A549 (cell line): ENCODE data around the gene OR8K1. TPM values are rescaled to one million over a fixed set of nuclear protein-coding genes. Genes with fewer than 3 reads are reported as not detected.
A peak's percentile ranks its signal among the peaks of the same experiment; 100 is the strongest.

Source experiments
- ATAC-seq, 2 experiments: fragments of 200-7000 bp in 1 of 2; fragments of >200 bp in 1 of 2; cut with Nextera tagmentation in 1 of 2; cut with Tn5 transposase in 1 of 2; 3 replicates each; pipeline versions ENCODE4 v1.8.0 to v1.9.1; 2018 to 2020; ENCODE audit warnings: mild to moderate bottlenecking in 1 of 2, moderate library complexity in 1 of 2
- CTCF ChIA-PET: fragments of 300-600 bp; sonication (Branson Sonifier 250); formaldehyde crosslinking; extraction: SDS; loops from one replicate; lab custom pipeline; 2021; ENCODE audit warnings: antibody characterized with exemption, inconsistent platforms; lab: Yijun Ruan, JAX
- POLR2A ChIA-PET: fragments of 350-600 bp; formaldehyde crosslinking; extraction: SDS; loops from one replicate; lab custom pipeline; 2021; ENCODE audit warnings: antibody characterized with exemption, inconsistent platforms; lab: Yijun Ruan, JAX
- DNase-seq, 2 experiments: peaks; one replicate each; pipeline versions ENCODE4 v3.0.0 to v3.0.0-alpha.2; 2011 to 2016; ENCODE audit warnings: low read depth in 1 of 2, low spot score in 1 of 2
- FAIRE-seq: peaks from 2 replicates; lab custom pipeline; 2011; peaks lifted over from hg19 to GRCh38; lab: Jason Lieb, UNC
- H3K27ac ChIP-seq, 2 experiments: fragments of >200 bp; sonication (Bioruptor Twin); formaldehyde crosslinking; 3 replicates each; pipeline ENCODE4 v1.5.1; 2016 to 2017
- H3K4me1 ChIP-seq: fragments of >200 bp; sonication (Bioruptor Twin); formaldehyde crosslinking; 3 replicates; pipeline ENCODE4 v1.6.1; 2016
- H3K4me2 ChIP-seq: fragments of >200 bp; sonication (Bioruptor Twin); formaldehyde crosslinking; 3 replicates; pipeline ENCODE4 v1.6.1; 2016
- H3K4me3 ChIP-seq: fragments of >200 bp; sonication (Bioruptor Twin); formaldehyde crosslinking; 3 replicates; pipeline ENCODE4 v1.5.1; 2016
- H3K9me3 ChIP-seq: fragments of >200 bp; sonication (Bioruptor Twin); formaldehyde crosslinking; 3 replicates; pipeline ENCODE4 v1.6.1; 2016
- CBX2 ChIP-seq: fragments of 200-600 bp; sonication (generic); IDR thresholded peaks from 2 replicates; pipeline ENCODE4 v1.6.1; 2016; ENCODE audit warnings: low read depth, mild to moderate bottlenecking, borderline replicate concordance
- CBX8 ChIP-seq: fragments of 200-600 bp; sonication (generic); IDR thresholded peaks from 2 replicates; pipeline ENCODE4 v1.6.1; 2016
- CEBPB ChIP-seq, 2 experiments: fragments of >200 bp in 1 of 2; sonication (Bioruptor Twin) in 1 of 2; formaldehyde crosslinking in 1 of 2; IDR thresholded peaks; 2 replicates each; pipeline ENCODE4 v1.6.1; 2012 to 2016
- CHD2 ChIP-seq: fragments of 150-350 bp; IDR thresholded peaks from 2 replicates; pipeline ENCODE4 v1.6.1; 2014; ENCODE audit warnings: low read length; ENCODE audit not compliant: partially characterized antibody
- CTCF ChIP-seq: fragments of >200 bp; sonication (Bioruptor Twin); formaldehyde crosslinking; IDR thresholded peaks from 3 replicates; pipeline ENCODE4 v1.5.1; 2016
- EHF ChIP-seq: fragments of 250-450 bp; sonication (Bioruptor Pico); IDR thresholded peaks from 2 replicates; pipeline ENCODE4 v1.5.0; 2020; ENCODE audit warnings: mild to moderate bottlenecking
- EHMT2 ChIP-seq: fragments of 200-600 bp; sonication (generic); IDR thresholded peaks from 2 replicates; pipeline ENCODE4 v1.6.1; 2016; ENCODE audit warnings: antibody characterized with exemption, low read depth, mild to moderate bottlenecking, moderate library complexity
- EP300 ChIP-seq, 2 experiments: fragments of >200 bp; sonication (Bioruptor Twin); formaldehyde crosslinking; IDR thresholded peaks; 2 replicates in 1 of 2; 3 replicates in 1 of 2; pipeline ENCODE4 v1.6.1; 2016 to 2017
- ESRRA ChIP-seq: fragments of 150-350 bp; IDR thresholded peaks from 2 replicates; pipeline ENCODE4 v1.6.1; 2014; ENCODE audit warnings: mild to moderate bottlenecking, low read length, borderline replicate concordance
- HDAC2 ChIP-seq: fragments of 200-600 bp; sonication (generic); IDR thresholded peaks from 2 replicates; pipeline ENCODE4 v1.6.1; 2016
- HMGXB4 ChIP-seq: fragments of 250-450 bp; sonication (Bioruptor Pico); IDR thresholded peaks from 2 replicates; pipeline ENCODE4 v1.5.0; 2021; ENCODE audit warnings: mild to moderate bottlenecking, moderate library complexity, borderline replicate concordance
- HOXA7 ChIP-seq: fragments of 250-450 bp; sonication (Bioruptor Pico); IDR thresholded peaks from 2 replicates; pipeline ENCODE4 v1.5.0; 2020; ENCODE audit warnings: mild to moderate bottlenecking, moderate library complexity
- JUN ChIP-seq, 2 experiments: fragments of >200 bp; sonication (Bioruptor Twin); formaldehyde crosslinking; IDR thresholded peaks; 2 replicates in 1 of 2; 3 replicates in 1 of 2; pipeline ENCODE4 v1.6.1; 2016 to 2017
- JUNB ChIP-seq: fragments of >200 bp; sonication (Bioruptor Twin); formaldehyde crosslinking; IDR thresholded peaks from 2 replicates; pipeline ENCODE4 v1.6.1; 2016
- KDM1A ChIP-seq: fragments of 200-600 bp; sonication (generic); IDR thresholded peaks from 2 replicates; pipeline ENCODE4 v1.6.1; 2016; ENCODE audit warnings: low read depth, mild to moderate bottlenecking
- KDM5A ChIP-seq: fragments of 200-600 bp; sonication (generic); IDR thresholded peaks from 2 replicates; pipeline ENCODE4 v1.6.1; 2016; ENCODE audit warnings: antibody characterized with exemption, mild to moderate bottlenecking
- MAFK ChIP-seq: fragments of 450-650 bp; IDR thresholded peaks from 2 replicates; pipeline ENCODE4 v1.6.1; 2014; ENCODE audit not compliant: partially characterized antibody
- MAX ChIP-seq: IDR thresholded peaks from 2 replicates; pipeline ENCODE4 v1.6.1; 2012
- MAZ ChIP-seq: fragments of 150-350 bp; IDR thresholded peaks from 2 replicates; pipeline ENCODE4 v1.6.1; 2014; ENCODE audit warnings: antibody characterized with exemption, low read depth, low read length, borderline replicate concordance
- NFE2L2 ChIP-seq: fragments of 150-350 bp; conservative IDR thresholded peaks from 2 replicates; pipeline ENCODE4 v1.6.1; 2014; ENCODE audit warnings: low read length
- PHF8 ChIP-seq: fragments of 200-600 bp; sonication (generic); IDR thresholded peaks from 2 replicates; pipeline ENCODE4 v1.6.1; 2016; ENCODE audit warnings: low read depth, mild to moderate bottlenecking, antibody characterized with exemption, moderate library complexity, borderline replicate concordance
- RCOR1 ChIP-seq: fragments of 150-350 bp; IDR thresholded peaks from 2 replicates; pipeline ENCODE4 v1.6.1; 2014; ENCODE audit warnings: antibody characterized with exemption, low read length, low read depth
- RNF2 ChIP-seq: fragments of 200-600 bp; sonication (generic); IDR thresholded peaks from 2 replicates; pipeline ENCODE4 v1.6.1; 2016; ENCODE audit warnings: low read depth, mild to moderate bottlenecking, antibody characterized with exemption, moderate library complexity, borderline replicate concordance
- TFCP2L1 ChIP-seq: fragments of 250-450 bp; sonication (Bioruptor Pico); IDR thresholded peaks from 2 replicates; pipeline ENCODE4 v1.5.0; 2021; ENCODE audit warnings: mild to moderate bottlenecking
- TP53 ChIP-seq: fragments of 250-450 bp; sonication (Bioruptor Pico); IDR thresholded peaks from 2 replicates; pipeline ENCODE4 v1.5.0; 2021; ENCODE audit warnings: mild to moderate bottlenecking, moderate library complexity
- USF2 ChIP-seq: fragments of 450-650 bp; IDR thresholded peaks from 2 replicates; pipeline ENCODE4 v1.6.1; 2014; ENCODE audit warnings: antibody characterized with exemption
- ZC3H11A ChIP-seq: fragments of 450-650 bp; IDR thresholded peaks from 2 replicates; pipeline ENCODE4 v1.6.1; 2014; ENCODE audit warnings: antibody characterized with exemption, mild to moderate bottlenecking
- ZFP36 ChIP-seq: fragments of 450-650 bp; IDR thresholded peaks from 2 replicates; pipeline ENCODE4 v1.6.1; 2014; ENCODE audit warnings: borderline replicate concordance; ENCODE audit not compliant: partially characterized antibody
- WGBS: methylation state at CpG from one replicate; pipeline ENCODE4 v1.1.6; 2017; ENCODE audit errors: missing lambda C conversion rate; 5-methylcytosine and 5-hydroxymethylcytosine counted together
- polyA plus RNA-seq, 4 experiments: library from polyadenylated mRNA; depleted of rRNA in 3 of 4; stranded (reverse); fragments of >200 nt; fragmentation: RNase III in 1 of 4; extraction: RNeasy Plus Mini Kit Qiagen cat#74134 plus additional on column Dnase treatment in 1 of 4; gene quantifications; 2 replicates in 3 of 4; 3 replicates in 1 of 4; pipeline ENCODE4 v1.2.3, GENCODE V29; 2011 to 2017

The OR8K1 gene
- polyA plus RNA-seq, 2 of the 4 experiments (the other 2 are of a cell fraction): not detected

GRCh38 chr11:56333156-56333555, 12.7 kb upstream of the OR8K1 start:
- 48% methylated on average over 3 of the region's 3 CpGs for WGBS
- no peak overlapping the region for H3K27ac ChIP-seq
- ChIA-PET CTCF (no interaction called here), POLR2A (no interaction called here)
- FAIRE-seq: no peak
- no peak for TF ChIP-seq NFE2L2
- TF ChIP-seq USF2: no peak
- no peak for TF ChIP-seq MAX
- TF ChIP-seq EHMT2: no peak
- no peak for TF ChIP-seq JUNB
- TF ChIP-seq CHD2: no peak
- TF ChIP-seq MAZ: no peak
- TF ChIP-seq CEBPB (IDR thresholded peaks at IDR 0.05): no peak
- TF ChIP-seq RCOR1: no peak
- TF ChIP-seq CBX8: no peak
- no peak for TF ChIP-seq PHF8
- TF ChIP-seq HMGXB4 (CRISPR knock-in tag): no peak
- TF ChIP-seq CBX2: no peak
- TF ChIP-seq, all 56 proteins: peak for 0
- H3K4me2 ChIP-seq: no peak overlapping the region
- DNase-seq (no peak), ATAC-seq (no peak)
- no peaks in the 10 kb centered on the region for H3K4me1 ChIP-seq
- H3K9me3 ChIP-seq: no peaks in the 10 kb centered on the region
- no peak overlapping the region for H3K4me3 ChIP-seq

GRCh38 chr11:56340289-56340688, 5.5 kb upstream of the OR8K1 start:
- H3K9me3 ChIP-seq: no peaks in the 10 kb centered on the region
- no peak overlapping the region for H3K4me3 ChIP-seq
- TF ChIP-seq CEBPB (IDR thresholded peaks at IDR 0.05) (no peak), MAFK (peak; percentile 28), ESRRA (no peak)
- FAIRE-seq (no peak), DNase-seq (no peak), ATAC-seq (no peak)
- POLR2A ChIA-PET: no interaction called here
- H3K27ac ChIP-seq: no peak overlapping the region
- no peaks in the 10 kb centered on the region for H3K4me1 ChIP-seq
- CTCF ChIA-PET: no interaction called here
- H3K4me2 ChIP-seq: no peak overlapping the region

- DNase-seq (no peak), FAIRE-seq (no peak), ATAC-seq (no peak)
- no peak for TF ChIP-seq EHF
- no peak for TF ChIP-seq EP300 (IDR thresholded peaks at IDR 0.05)
- TF ChIP-seq HDAC2: no peak
- H3K4me1 ChIP-seq: no peaks in the 10 kb centered on the region
- no peak within 1 kb of the TSS for H3K27ac ChIP-seq
- ChIA-PET CTCF (no interaction called here), POLR2A (no interaction called here)
- 4% methylated on average over 2 of the region's 2 CpGs for whole genome bisulfite sequencing
- H3K4me2 ChIP-seq: no peak within 1 kb of the TSS
- H3K9me3 ChIP-seq: no peaks in the 10 kb centered on the region
- H3K4me3 ChIP-seq: no peak within 1 kb of the TSS
Observed at GRCh38 chr11:56353991-56354390, 8.2 kb downstream of the OR8K1 start, which contains the start of gene OR8J1. OR8J1 (plus strand) TSS chr11:56354291; CDS start chr11:56360247, 5,956 bp downstream.

- no peak within 1 kb of the TSS for H3K27ac ChIP-seq
- H3K4me2 ChIP-seq: no peak within 1 kb of the TSS
- ChIA-PET CTCF (no interaction called here), POLR2A (no interaction called here)
- no peaks in the 10 kb centered on the region for H3K9me3 ChIP-seq
- H3K4me3 ChIP-seq: no peak within 1 kb of the TSS
- ATAC-seq: no peak
- 9% methylated on average over 2 of the region's 2 CpGs for WGBS
- H3K4me1 ChIP-seq: no peaks in the 10 kb centered on the region
- TF ChIP-seq ZFP36: no peak
- no peak for TF ChIP-seq RNF2
- no peak for TF ChIP-seq TFCP2L1 (CRISPR knock-in tag)
- TF ChIP-seq PHF8: no peak
- no peak for TF ChIP-seq HOXA7 (CRISPR knock-in tag)
- TF ChIP-seq NFE2L2: no peak
- no peak for TF ChIP-seq TP53 (CRISPR knock-in tag)
- no peak for TF ChIP-seq MAX
- TF ChIP-seq EHF: no peak
- no peak for TF ChIP-seq EHMT2
- TF ChIP-seq ZC3H11A: no peak
- no peak for TF ChIP-seq KDM1A
- TF ChIP-seq CBX8: no peak
- no peak for TF ChIP-seq KDM5A
- TF ChIP-seq CTCF: no peak
- TF ChIP-seq RCOR1: no peak
- TF ChIP-seq JUN (IDR thresholded peaks at IDR 0.05): no peak
- no peak for FAIRE-seq
- DNase-seq: no peak
Observed at GRCh38 chr11:56375324-56375723, 29.5 kb downstream of the OR8K1 start, which contains the start of gene OR8U1. OR8U1 (plus strand) TSS chr11:56375624; CDS start chr11:56375624, 0 bp downstream.
